Trophoblast cell (in vitro differentiated cells and primary cell): ENCODE measurements around the gene ZC3H18.

Source experiments
- DNase-seq, 2 donors: peaks; one replicate each; pipeline ENCODE4 v3.0.0-alpha.2; 2016
- H2AFZ ChIP-seq: 2 replicates; pipeline ENCODE4 v1.6.1; 2013; ENCODE audit warnings: low read length, moderate library complexity, mild to moderate bottlenecking; ENCODE audit not compliant: insufficient read depth, poor library complexity
- H2AK5ac ChIP-seq: 2 replicates; pipeline ENCODE4 v1.6.1; 2013; ENCODE audit warnings: mild to moderate bottlenecking, low read length
- H2BK120ac ChIP-seq: 2 replicates; pipeline ENCODE4 v1.6.1; 2013; ENCODE audit warnings: low read length, mild to moderate bottlenecking, moderate library complexity; ENCODE audit not compliant: insufficient read depth, poor library complexity
- H2BK12ac ChIP-seq: 2 replicates; pipeline ENCODE4 v1.6.1; 2013; ENCODE audit warnings: mild to moderate bottlenecking, low read length, moderate library complexity
- H2BK5ac ChIP-seq: 2 replicates; pipeline ENCODE4 v1.6.1; 2013; ENCODE audit warnings: low read length, low read depth, moderate library complexity, mild to moderate bottlenecking; ENCODE audit not compliant: poor library complexity
- H3K14ac ChIP-seq: 2 replicates; pipeline ENCODE4 v1.6.1; 2013; ENCODE audit warnings: mild to moderate bottlenecking, low read length
- H3K18ac ChIP-seq: 2 replicates; pipeline ENCODE4 v1.6.1; 2013; ENCODE audit warnings: mild to moderate bottlenecking, low read length
- H3K23ac ChIP-seq: 2 replicates; pipeline ENCODE4 v1.6.1; 2013; ENCODE audit warnings: low read length
- H3K27ac ChIP-seq: 2 replicates; pipeline ENCODE4 v1.5.1; 2013; ENCODE audit warnings: low read depth, mild to moderate bottlenecking, inconsistent platforms, low read length, moderate library complexity
- H3K27me3 ChIP-seq: 2 replicates; pipeline ENCODE4 v1.6.1; 2013; ENCODE audit warnings: inconsistent platforms, mild to moderate bottlenecking, low read length, moderate library complexity; ENCODE audit not compliant: insufficient read depth
- H3K36me3 ChIP-seq, 2 experiments: 1 replicate in 1 of 2; 2 replicates in 1 of 2; pipeline ENCODE4 v1.6.1; 2013; ENCODE audit warnings: low read length in 2 of 2, mild to moderate bottlenecking in 2 of 2, moderate library complexity in 1 of 2; ENCODE audit not compliant: insufficient read depth in 2 of 2, control insufficient read depth in 1 of 2
- H3K4ac ChIP-seq: 2 replicates; pipeline ENCODE4 v1.6.1; 2013; ENCODE audit warnings: low read depth, mild to moderate bottlenecking, low read length, moderate library complexity
- H3K4me1 ChIP-seq, 2 experiments: 1 replicate in 1 of 2; 2 replicates in 1 of 2; pipeline ENCODE4 v1.6.1; 2013; ENCODE audit warnings: low read length in 2 of 2, mild to moderate bottlenecking in 2 of 2, moderate library complexity in 1 of 2; ENCODE audit not compliant: insufficient read depth in 2 of 2, control insufficient read depth in 1 of 2
- H3K4me2 ChIP-seq: 2 replicates; pipeline ENCODE4 v1.6.1; 2013; ENCODE audit warnings: inconsistent platforms, mild to moderate bottlenecking, low read length, moderate library complexity
- H3K4me3 ChIP-seq: 2 replicates; pipeline ENCODE4 v1.5.1; 2013; ENCODE audit warnings: mild to moderate bottlenecking, low read depth, low read length, inconsistent platforms
- H3K79me1 ChIP-seq: one replicate; pipeline ENCODE4 v1.6.1; 2013; ENCODE audit warnings: low read length
- H3K79me2 ChIP-seq: 2 replicates; pipeline ENCODE4 v1.6.1; 2013; ENCODE audit warnings: low read length, mild to moderate bottlenecking; ENCODE audit not compliant: control insufficient read depth, insufficient read depth, poor library complexity
- H3K9ac ChIP-seq: 2 replicates; pipeline ENCODE4 v1.6.1; 2013; ENCODE audit warnings: mild to moderate bottlenecking, low read length
- H3K9me3 ChIP-seq: 2 replicates; pipeline ENCODE4 v1.6.1; 2013; ENCODE audit warnings: low read depth, mild to moderate bottlenecking, control low read depth, inconsistent platforms, low read length; ENCODE audit not compliant: insufficient read depth
- H4K12ac ChIP-seq: 2 replicates; pipeline ENCODE4 v1.6.1; 2013; ENCODE audit warnings: low read depth, mild to moderate bottlenecking, low read length, moderate library complexity
- H4K8ac ChIP-seq: 2 replicates; pipeline ENCODE4 v1.6.1; 2013; ENCODE audit warnings: low read depth, mild to moderate bottlenecking, low read length, moderate library complexity
- H4K91ac ChIP-seq: one replicate; pipeline ENCODE4 v1.6.1; 2013; ENCODE audit warnings: low read depth, mild to moderate bottlenecking, low read length, moderate library complexity
- WGBS: extraction: QIAGEN DNeasy Blood & Tissue Kit; methylation state at CpG from one replicate; pipeline ENCODE4 v1.1.7; 2013; ENCODE audit warnings: missing lambda C conversion rate; ENCODE audit not compliant: insufficient read length, insufficient coverage; ENCODE audit errors: extremely low coverage; 5-methylcytosine and 5-hydroxymethylcytosine counted together

The ZC3H18 gene

DNA sequence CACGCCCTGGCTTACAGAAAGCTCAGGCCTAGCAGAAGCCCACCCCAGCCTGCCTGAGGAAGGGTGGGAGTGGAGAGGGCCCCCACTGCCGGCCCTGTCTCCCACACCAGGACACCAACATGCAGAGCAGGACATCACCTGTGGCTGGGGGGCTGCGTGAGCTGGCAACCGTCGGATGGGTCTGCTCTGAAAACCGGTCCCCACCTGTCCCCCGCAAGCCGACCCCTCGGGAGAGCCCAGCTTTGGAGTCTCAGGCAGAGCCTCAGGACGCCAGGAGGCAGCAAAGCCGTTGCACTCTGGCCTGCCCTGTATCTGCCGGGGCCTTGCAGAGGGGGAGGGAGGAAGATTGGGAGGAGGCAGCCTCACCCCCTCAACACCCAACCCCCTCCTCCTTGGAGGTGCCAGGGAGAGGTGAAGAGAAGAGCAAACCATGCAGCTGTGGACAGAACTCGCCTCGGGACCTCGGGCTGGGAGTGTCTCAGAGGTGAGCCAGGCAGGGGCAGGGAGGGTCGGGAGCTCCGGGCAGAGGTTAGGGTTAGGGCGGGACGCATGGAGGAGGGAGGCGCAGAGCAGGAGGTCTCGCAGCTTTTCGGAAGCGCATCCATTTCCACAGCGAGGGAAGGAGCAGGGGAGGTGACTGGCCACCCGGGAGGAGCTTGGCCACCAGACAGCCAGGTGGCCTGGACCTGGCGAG, 30.4 kb upstream of the ZC3H18 start:
- Histone ChIP-seq H2AK5ac (no peak overlapping the region), H3K23ac (no peak overlapping the region), H2BK12ac (no peak overlapping the region), H2BK5ac (no peak overlapping the region), H3K14ac (no peak overlapping the region), H3K27ac (no peak overlapping the region), H3K79me1 (peaks cover 1% of the 10 kb centered on the region), H3K9ac (no peak overlapping the region), H3K36me3 (peaks cover 2 to 3% of the 10 kb centered on the region in 2 experiments), H3K9me3 (peaks cover 19% of the 10 kb centered on the region), H3K4me2 (no peak overlapping the region), H3K4me1 (peaks cover 4 to 7% of the 10 kb centered on the region in 2 experiments), H3K18ac (no peak overlapping the region), H3K27me3 (no peaks in the 10 kb centered on the region), H4K8ac (no peak overlapping the region), H3K4me3 (no peak overlapping the region), H4K12ac (no peak overlapping the region), H4K91ac (no peak overlapping the region), H2AFZ (no peak overlapping the region), H3K79me2 (no peaks in the 10 kb centered on the region), H3K4ac (no peak overlapping the region), H2BK120ac (no peak overlapping the region)
- WGBS = no CpG with 5 or more reads among the region's 26 CpGs
- DNase-seq = no peak

DNA sequence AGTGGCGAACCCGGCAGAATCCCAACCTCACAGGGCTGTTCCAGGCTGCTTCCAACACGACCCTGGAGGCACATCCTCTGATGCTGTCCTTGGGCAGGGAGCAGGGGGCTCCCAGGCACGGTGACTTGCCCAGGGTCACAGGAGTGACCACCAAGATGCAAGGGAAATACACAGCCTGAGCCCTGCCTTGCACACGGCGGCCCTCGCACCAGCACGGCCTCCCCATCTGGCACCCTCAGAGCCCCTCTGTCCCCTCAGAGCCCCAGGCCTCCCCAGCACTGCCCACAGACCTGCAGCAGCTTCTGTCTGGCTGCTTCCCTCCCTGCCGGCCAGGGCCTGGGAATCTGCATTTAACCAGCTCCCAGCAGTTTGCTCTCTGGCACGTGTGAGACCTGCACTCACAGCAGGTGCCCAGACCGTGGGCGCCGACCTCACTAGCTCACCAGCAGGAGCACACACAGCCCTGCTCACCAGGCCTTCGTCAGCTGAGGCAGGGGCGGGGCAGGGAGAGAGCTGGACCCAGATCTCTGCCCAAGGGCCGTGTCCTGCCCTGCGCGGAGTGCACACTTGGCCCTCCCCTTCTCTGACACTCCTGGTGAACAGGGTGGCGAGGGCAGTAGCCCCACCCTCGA, 29.7 kb upstream of the ZC3H18 start:
- H3K4me2 ChIP-seq = no peak overlapping the region
- H2AK5ac ChIP-seq = no peak overlapping the region
- H2BK120ac ChIP-seq = no peak overlapping the region
- H3K27ac ChIP-seq = no peak overlapping the region
- no peaks in the 10 kb centered on the region for H3K36me3 ChIP-seq
- no peak overlapping the region for H3K23ac ChIP-seq
- peaks cover 21% of the 10 kb centered on the region for H3K9me3 ChIP-seq
- H2AFZ ChIP-seq = no peak overlapping the region
- no peak overlapping the region for H4K8ac ChIP-seq
- H3K79me2 ChIP-seq = no peaks in the 10 kb centered on the region
- no CpG with 5 or more reads among the region's 20 CpGs for WGBS
- H4K91ac ChIP-seq = no peak overlapping the region
- no peaks in the 10 kb centered on the region for H3K79me1 ChIP-seq
- no peak overlapping the region for H3K4ac ChIP-seq
- no peak overlapping the region for H2BK12ac ChIP-seq
- no peak overlapping the region for H3K9ac ChIP-seq
- no peak overlapping the region for H3K18ac ChIP-seq
- H4K12ac ChIP-seq = no peak overlapping the region
- no peak overlapping the region for H3K4me3 ChIP-seq
- no peaks in the 10 kb centered on the region for H3K27me3 ChIP-seq
- no peak for DNase-seq
- H2BK5ac ChIP-seq = no peak overlapping the region
- peaks cover 0 to under 1% of the 10 kb centered on the region in 2 experiments for H3K4me1 ChIP-seq
- no peak overlapping the region for H3K14ac ChIP-seq

DNA sequence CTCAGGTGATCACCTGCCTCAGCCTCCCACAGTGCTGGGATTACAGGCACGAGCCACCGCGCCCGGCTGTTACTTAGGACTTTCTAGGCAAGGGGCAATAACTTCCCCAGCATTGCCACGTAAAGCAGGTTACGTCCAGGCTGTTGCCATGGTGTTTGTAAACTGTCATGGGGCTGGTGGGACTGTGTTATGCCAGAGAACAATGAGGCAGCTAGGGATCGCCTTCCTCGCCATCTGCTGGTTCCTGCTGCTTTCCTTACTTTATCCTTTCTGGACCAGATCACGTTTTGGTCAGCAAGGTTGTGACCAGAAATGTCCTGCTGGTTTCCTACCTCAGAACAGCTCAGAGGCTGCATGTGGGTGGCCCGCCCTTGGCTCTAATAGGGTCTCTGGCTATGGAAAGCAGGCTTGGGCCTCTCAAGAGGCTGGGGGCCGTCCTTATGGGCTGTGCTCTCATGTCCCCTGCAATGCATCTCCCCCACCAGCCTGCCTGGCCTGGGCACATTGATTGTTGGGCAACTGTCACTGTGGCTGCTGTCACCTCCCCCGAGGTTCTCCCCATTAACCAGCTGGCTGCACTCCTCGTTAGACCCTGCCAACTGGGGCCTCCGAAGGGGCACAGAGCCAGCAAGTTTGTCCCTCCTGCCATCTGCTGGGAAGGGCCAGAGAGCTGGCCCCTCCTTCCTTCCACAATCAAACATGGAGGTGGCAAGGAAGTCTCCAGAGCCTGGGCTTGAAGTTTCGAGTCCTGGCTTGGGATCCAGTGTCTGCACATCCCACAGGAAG, 28.2 kb upstream of the ZC3H18 start:
- Histone ChIP-seq H3K4me2 (no peak overlapping the region), H2AK5ac (no peak overlapping the region), H4K91ac (no peak overlapping the region), H4K12ac (no peak overlapping the region), H3K23ac (no peak overlapping the region), H3K9me3 (peaks cover 26% of the 10 kb centered on the region), H3K27ac (no peak overlapping the region), H3K4me3 (no peak overlapping the region), H2BK120ac (no peak overlapping the region), H3K36me3 (no peaks in the 10 kb centered on the region), H2BK5ac (no peak overlapping the region), H3K4ac (no peak overlapping the region), H3K4me1 (no peaks in the 10 kb centered on the region), H3K9ac (no peak overlapping the region), H3K14ac (no peak overlapping the region), H4K8ac (no peak overlapping the region), H2AFZ (no peak overlapping the region), H2BK12ac (no peak overlapping the region), H3K79me2 (no peaks in the 10 kb centered on the region), H3K27me3 (peaks cover 9% of the 10 kb centered on the region), H3K18ac (no peak overlapping the region), H3K79me1 (no peaks in the 10 kb centered on the region)
- no CpG with 5 or more reads among the region's 15 CpGs for WGBS
- DNase-seq = no peak

DNA sequence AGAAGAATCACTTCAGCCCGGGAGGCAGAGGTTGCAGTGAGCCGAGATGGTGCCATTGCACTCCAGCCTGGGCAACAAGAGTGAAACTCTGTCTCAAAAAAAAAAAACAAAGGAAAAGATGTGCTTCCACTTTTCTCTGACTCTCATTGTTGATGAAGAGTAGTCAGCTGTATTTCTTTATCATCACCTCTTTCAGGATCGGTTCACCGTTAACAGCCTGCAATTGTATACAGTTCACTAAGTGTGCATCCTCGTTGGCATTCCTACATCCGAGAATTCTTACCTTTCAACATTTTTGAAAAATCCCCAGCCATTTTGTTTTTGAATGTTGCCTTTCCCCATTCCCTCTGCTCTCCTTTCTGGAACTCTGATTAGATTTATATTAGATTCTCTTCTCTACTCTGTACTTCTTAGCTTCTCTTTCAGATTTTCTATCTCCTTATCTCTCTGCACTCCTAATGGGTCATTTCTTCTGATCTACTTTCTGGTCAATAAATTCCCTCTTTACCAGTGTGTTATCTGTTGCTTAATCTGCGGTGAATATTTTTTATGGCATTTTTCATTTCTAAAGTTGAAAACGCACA, 26.9 kb upstream of the ZC3H18 start:
- no peak overlapping the region for H4K12ac ChIP-seq
- WGBS = no CpG with 5 or more reads among the region's 8 CpGs
- no peak overlapping the region for H3K4me3 ChIP-seq
- H3K27ac ChIP-seq = no peak overlapping the region
- H2AFZ ChIP-seq = no peak overlapping the region
- H3K18ac ChIP-seq = no peak overlapping the region
- H3K79me1 ChIP-seq = no peaks in the 10 kb centered on the region
- no peaks in the 10 kb centered on the region for H3K4me1 ChIP-seq
- H3K27me3 ChIP-seq = peaks cover 15% of the 10 kb centered on the region
- no peak overlapping the region for H2AK5ac ChIP-seq
- no peak overlapping the region for H2BK120ac ChIP-seq
- no peak for DNase-seq
- no peak overlapping the region for H3K23ac ChIP-seq
- H3K4ac ChIP-seq = no peak overlapping the region
- H2BK5ac ChIP-seq = no peak overlapping the region
- H3K36me3 ChIP-seq = no peaks in the 10 kb centered on the region
- no peak overlapping the region for H3K9ac ChIP-seq
- no peak overlapping the region for H4K91ac ChIP-seq
- no peaks in the 10 kb centered on the region for H3K79me2 ChIP-seq
- H3K4me2 ChIP-seq = no peak overlapping the region
- no peak overlapping the region for H2BK12ac ChIP-seq
- H4K8ac ChIP-seq = no peak overlapping the region
- H3K14ac ChIP-seq = no peak overlapping the region
- peaks cover 26% of the 10 kb centered on the region for H3K9me3 ChIP-seq
